Neutrophil (primary cell): ENCODE results near the gene NINJ1.

Experiments used
- H3K27ac ChIP-seq: fragments of 200-600 bp; sonication (generic); 2 replicates; pipeline ENCODE4 v1.5.1; 2016; ENCODE audit warnings: mild to moderate bottlenecking, moderate library complexity
- H3K27me3 ChIP-seq: fragments of 200-600 bp; sonication (generic); 2 replicates; pipeline ENCODE4 v1.6.0; 2016; ENCODE audit warnings: mild to moderate bottlenecking
- H3K36me3 ChIP-seq: fragments of 200-600 bp; sonication (generic); 2 replicates; pipeline ENCODE4 v1.5.1; 2017
- H3K4me1 ChIP-seq, 2 experiments: fragments of 200-600 bp in 1 of 2; sonication (generic) in 1 of 2; 1 replicate in 1 of 2; 2 replicates in 1 of 2; pipeline versions ENCODE4 v1.5.1 to v1.6.1; 2013 to 2016; ENCODE audit warnings: low read depth in 1 of 2, low read length in 1 of 2, mild to moderate bottlenecking in 1 of 2, moderate library complexity in 1 of 2; ENCODE audit not compliant: control insufficient read depth in 1 of 2, insufficient read depth in 1 of 2
- H3K4me3 ChIP-seq, 2 experiments: fragments of 200-600 bp in 1 of 2; sonication (generic) in 1 of 2; 1 replicate in 1 of 2; 2 replicates in 1 of 2; pipeline ENCODE4 v1.5.1; 2013 to 2016; ENCODE audit warnings: low read depth in 1 of 2, low read length in 1 of 2, mild to moderate bottlenecking in 1 of 2, moderate library complexity in 1 of 2
- H3K9me3 ChIP-seq: fragments of 200-600 bp; sonication (generic); 2 replicates; pipeline ENCODE4 v1.5.1; 2016
- CTCF ChIP-seq: fragments of 200-600 bp; sonication (generic); IDR thresholded peaks from 2 replicates; pipeline ENCODE4 v1.5.1; 2016; ENCODE audit warnings: antibody characterized with exemption

The NINJ1 gene

GRCh38 chr9:93167185-93167584 lies 33.1 kb upstream of the NINJ1 start:
- H3K4me1 ChIP-seq = no peaks in the 10 kb centered on the region
- peaks cover 2% of the 10 kb centered on the region for H3K27me3 ChIP-seq
- no peak for TF ChIP-seq CTCF
- H3K36me3 ChIP-seq = no peaks in the 10 kb centered on the region
- H3K4me3 ChIP-seq = no peak overlapping the region
- H3K27ac ChIP-seq = no peak overlapping the region
- no peaks in the 10 kb centered on the region for H3K9me3 ChIP-seq

- Histone ChIP-seq H3K27me3 (no peaks in the 10 kb centered on the region), H3K4me1 (no peaks in the 10 kb centered on the region), H3K36me3 (no peaks in the 10 kb centered on the region), H3K9me3 (no peaks in the 10 kb centered on the region), H3K27ac (no peak overlapping the region), H3K4me3 (no peak overlapping the region)
- no peak for TF ChIP-seq CTCF
Measured at GRCh38 chr9:93166699-93167098, 32.6 kb upstream of the NINJ1 start.

GRCh38 chr9:93164085-93164484 lies 30.0 kb upstream of the NINJ1 start:
- Histone ChIP-seq H3K9me3 (no peaks in the 10 kb centered on the region), H3K4me3 (no peak overlapping the region), H3K4me1 (peaks cover 6 to 11% of the 10 kb centered on the region in 2 experiments), H3K27ac (no peak overlapping the region), H3K27me3 (no peaks in the 10 kb centered on the region), H3K36me3 (no peaks in the 10 kb centered on the region)
- TF ChIP-seq CTCF = no peak

- no peak for TF ChIP-seq CTCF
- Histone ChIP-seq H3K27ac (no peak overlapping the region), H3K27me3 (no peaks in the 10 kb centered on the region), H3K4me3 (no peak overlapping the region), H3K4me1 (peaks cover 6 to 11% of the 10 kb centered on the region in 2 experiments), H3K9me3 (no peaks in the 10 kb centered on the region), H3K36me3 (no peaks in the 10 kb centered on the region)
Measured at GRCh38 chr9:93161786-93162562, 27.9 kb upstream of the NINJ1 start.

- no peaks in the 10 kb centered on the region for H3K9me3 ChIP-seq
- H3K27ac ChIP-seq = peak overlapping the region; percentile 14
- H3K27me3 ChIP-seq = no peaks in the 10 kb centered on the region
- TF ChIP-seq CTCF = peak; percentile 98
- peaks cover 6 to 11% of the 10 kb centered on the region in 2 experiments for H3K4me1 ChIP-seq
- no peaks in the 10 kb centered on the region for H3K36me3 ChIP-seq
- H3K4me3 ChIP-seq = no peak overlapping the region
Measured at GRCh38 chr9:93159601-93160471, 25.8 kb upstream of the NINJ1 start.
